NT2/D1 (cell line): Measurements from ENCODE around the gene PHAF1.

Experiments used
- DNase-seq: peaks from one replicate; pipeline ENCODE4 v3.0.0-alpha.2; 2011; ENCODE audit warnings: low read depth, low spot score
- H3K27me3 ChIP-seq: 2 replicates; pipeline ENCODE4 v1.6.0; 2011; ENCODE audit warnings: mild to moderate bottlenecking; ENCODE audit not compliant: insufficient read length, insufficient read depth
- H3K36me3 ChIP-seq: 2 replicates; pipeline ENCODE4 v1.6.1; 2011; ENCODE audit warnings: mild to moderate bottlenecking, low read length, mixed read lengths; ENCODE audit not compliant: insufficient read depth, insufficient read length
- H3K4me1 ChIP-seq: 2 replicates; pipeline ENCODE4 v1.5.1; 2011; ENCODE audit not compliant: insufficient read depth, insufficient read length
- H3K4me3 ChIP-seq: 2 replicates; pipeline ENCODE4 v1.5.1; 2011; ENCODE audit warnings: low read depth; ENCODE audit not compliant: insufficient read length
- H3K9ac ChIP-seq: 2 replicates; pipeline ENCODE4 v1.6.0; 2011; ENCODE audit warnings: low read depth; ENCODE audit not compliant: insufficient read length
- H3K9me3 ChIP-seq: 2 replicates; pipeline ENCODE4 v1.5.1; 2011; ENCODE audit warnings: mild to moderate bottlenecking, low read length; ENCODE audit not compliant: insufficient read depth
- SUZ12 ChIP-seq: IDR thresholded peaks from 2 replicates; pipeline ENCODE4 v1.6.1; 2011; ENCODE audit not compliant: insufficient read length, insufficient read depth; ENCODE audit errors: extremely low read depth
- YY1 ChIP-seq: IDR thresholded peaks from 2 replicates; pipeline ENCODE4 v1.6.1; 2011; ENCODE audit not compliant: insufficient read length, insufficient read depth
- ZNF274 ChIP-seq: IDR thresholded peaks from 2 replicates; pipeline ENCODE4 v1.6.1; 2011; ENCODE audit warnings: mild to moderate bottlenecking, low read depth, low read length

Gene PHAF1

DNA sequence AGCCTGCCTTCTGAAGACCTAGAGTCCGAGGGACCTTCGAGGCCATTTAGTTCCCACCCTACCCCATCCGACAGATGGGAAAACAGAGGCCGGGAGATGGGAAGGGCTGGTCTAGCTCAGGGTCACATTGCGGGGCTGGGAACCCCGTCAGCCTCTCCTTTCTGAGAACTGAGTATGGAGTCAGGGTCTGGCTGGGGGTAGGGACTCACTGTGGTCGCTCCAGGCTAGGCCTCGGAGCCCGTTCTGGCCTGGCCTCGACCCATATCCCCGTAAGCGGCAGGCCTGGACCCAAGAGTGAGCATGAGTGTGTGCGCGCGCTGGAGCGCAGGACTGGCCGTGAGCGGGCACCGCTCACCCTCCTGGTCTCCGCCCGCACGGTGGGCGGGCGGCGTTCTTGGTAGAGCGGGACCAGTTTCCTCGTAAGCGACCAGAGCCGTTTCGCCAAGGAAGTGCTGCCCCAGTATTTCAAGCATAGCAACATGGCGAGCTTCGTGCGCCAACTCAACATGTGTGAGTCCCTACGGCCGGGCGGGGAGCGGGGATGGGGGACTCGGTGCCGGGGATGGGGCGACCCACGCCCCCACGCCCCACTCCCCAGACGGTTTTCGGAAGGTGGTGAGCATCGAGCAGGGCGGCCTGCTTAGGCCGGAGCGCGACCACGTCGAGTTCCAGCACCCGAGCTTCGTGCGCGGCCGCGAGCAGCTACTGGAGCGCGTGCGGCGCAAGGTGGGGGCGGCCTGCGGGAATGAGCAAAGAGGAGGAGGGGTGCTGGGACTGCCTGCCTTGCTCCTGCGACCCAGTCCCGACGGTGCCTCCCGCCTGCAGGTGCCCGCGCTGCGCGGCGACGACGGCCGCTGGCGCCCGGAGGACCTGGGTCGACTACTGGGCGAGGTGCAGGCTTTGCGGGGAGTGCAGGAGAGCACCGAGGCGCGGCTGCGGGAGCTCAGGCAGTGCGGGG lies 55.7 kb downstream of the PHAF1 start:
- TF ChIP-seq SUZ12, result no peak
- TF ChIP-seq ZNF274, result no peak
- TF ChIP-seq YY1, result no peak
- Histone ChIP-seq H3K27me3 (peaks cover 90% of the 10 kb centered on the region), H3K36me3 (no peaks in the 10 kb centered on the region), H3K9ac (peak overlapping the region; percentile 39), H3K4me3 (peak overlapping the region; percentile 3), H3K9me3 (no peaks in the 10 kb centered on the region), H3K4me1 (peaks cover 14% of the 10 kb centered on the region)
- DNase-seq, result no peak

DNA sequence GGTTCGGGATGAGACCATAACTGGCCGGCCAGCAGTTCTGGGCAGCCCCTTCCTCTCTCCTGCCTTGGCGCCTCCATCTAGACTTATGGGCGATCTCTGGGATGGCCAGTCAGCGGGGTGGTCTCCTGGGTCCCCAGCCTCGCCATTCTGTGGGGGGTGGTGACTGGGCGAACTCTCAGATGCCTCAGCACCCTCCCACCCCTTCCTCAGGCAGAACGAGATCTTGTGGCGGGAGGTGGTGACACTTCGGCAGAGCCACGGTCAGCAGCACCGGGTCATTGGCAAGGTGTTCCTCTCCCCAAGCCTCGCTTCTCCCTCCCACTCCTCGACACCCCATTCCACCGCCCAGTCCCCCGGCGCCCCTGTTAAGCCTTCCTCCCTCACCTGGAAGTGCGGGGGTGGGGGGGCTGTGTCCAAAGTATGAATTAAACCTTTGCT lies 56.4 kb downstream of the PHAF1 start:
- Histone ChIP-seq H3K36me3 (no peaks in the 10 kb centered on the region), H3K4me3 (no peak overlapping the region), H3K9ac (no peak overlapping the region), H3K4me1 (peaks cover 14% of the 10 kb centered on the region), H3K27me3 (peaks cover 84% of the 10 kb centered on the region), H3K9me3 (no peaks in the 10 kb centered on the region)
- no peak for DNase-seq
- TF ChIP-seq YY1, result no peak

DNA sequence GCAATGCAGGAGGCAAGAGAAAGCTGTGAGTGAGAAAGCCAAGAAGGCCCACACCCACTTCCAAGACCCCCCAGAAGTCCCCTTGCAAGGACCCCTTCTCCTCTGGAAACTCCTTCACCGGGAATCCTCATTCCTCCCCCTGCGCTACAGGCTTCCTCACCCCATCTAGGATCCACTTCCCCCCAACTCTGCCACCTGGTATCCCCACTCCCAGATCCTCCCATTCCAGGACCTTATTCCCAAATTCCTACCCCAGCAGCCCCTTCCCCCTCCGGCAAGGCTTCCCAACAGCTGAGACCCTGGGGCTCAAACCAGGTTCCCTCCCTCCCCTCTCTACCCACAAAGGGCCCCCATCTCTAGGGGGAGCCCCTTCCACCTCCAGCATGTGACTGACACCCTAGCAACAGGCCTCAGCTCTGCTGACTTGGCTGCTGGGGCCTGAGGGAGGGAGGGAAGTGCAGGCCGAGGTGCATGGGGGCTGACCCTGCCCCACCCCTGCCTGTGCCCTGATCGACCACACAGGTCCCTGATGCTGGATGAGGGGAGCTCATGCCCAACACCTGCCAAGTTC lies 56.9 kb downstream of the PHAF1 start:
- TF ChIP-seq SUZ12 (no peak), ZNF274 (no peak), YY1 (no peak)
- H3K4me3 ChIP-seq, result no peak overlapping the region
- H3K27me3 ChIP-seq, result peaks cover 82% of the 10 kb centered on the region
- DNase-seq, result no peak
- no peaks in the 10 kb centered on the region for H3K36me3 ChIP-seq
- peaks cover 12% of the 10 kb centered on the region for H3K4me1 ChIP-seq
- H3K9me3 ChIP-seq, result no peaks in the 10 kb centered on the region
- no peak overlapping the region for H3K9ac ChIP-seq

DNA sequence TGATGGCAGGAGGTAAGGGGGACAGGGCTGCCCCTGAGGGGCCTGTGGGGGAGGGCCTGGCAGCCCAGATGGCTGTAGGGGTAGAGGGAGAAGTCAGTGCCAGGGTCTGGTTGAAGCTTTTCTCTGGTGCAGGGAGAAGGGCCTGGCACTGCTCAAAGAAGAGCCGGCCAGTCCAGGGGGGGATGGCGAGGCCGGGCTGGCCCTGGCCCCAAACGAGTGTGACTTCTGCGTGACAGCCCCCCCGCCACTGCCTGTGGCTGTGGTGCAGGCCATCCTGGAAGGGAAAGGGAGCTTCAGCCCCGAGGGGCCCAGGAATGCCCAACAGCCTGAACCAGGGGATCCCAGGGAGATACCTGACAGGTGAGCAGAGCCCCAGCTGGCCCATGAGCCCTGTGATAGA lies 57.8 kb downstream of the PHAF1 start:
- no peak for TF ChIP-seq ZNF274
- TF ChIP-seq SUZ12, result no peak
- TF ChIP-seq YY1, result no peak
- Histone ChIP-seq H3K27me3 (peaks cover 82% of the 10 kb centered on the region), H3K4me1 (peaks cover 12% of the 10 kb centered on the region)

DNA sequence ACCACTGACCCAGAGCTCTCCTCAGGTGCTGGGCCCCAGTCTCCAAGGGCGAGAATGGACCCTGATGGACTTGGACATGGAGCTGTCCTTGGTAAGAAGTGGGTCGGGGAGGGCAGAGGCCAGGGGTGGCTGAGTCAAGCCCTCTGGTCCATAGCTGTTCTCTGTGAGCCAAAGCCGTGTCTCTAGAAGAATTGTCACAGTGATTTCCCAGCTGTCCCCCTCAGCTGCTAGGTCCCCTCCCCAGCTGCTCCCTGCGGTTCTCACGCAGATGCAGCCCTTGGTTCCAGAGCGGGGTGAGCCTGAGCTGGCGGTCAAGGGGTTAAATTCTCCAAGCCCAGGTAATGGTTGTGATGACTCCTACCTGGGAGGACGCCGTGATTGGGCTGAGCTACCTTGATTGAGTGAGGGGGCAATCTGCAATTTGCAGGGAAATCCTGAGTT lies 59.3 kb downstream of the PHAF1 start:
- TF ChIP-seq SUZ12 (no peak), YY1 (no peak), ZNF274 (no peak)
- no peaks in the 10 kb centered on the region for H3K9me3 ChIP-seq
- peak overlapping the region; percentile 57 for H3K9ac ChIP-seq
- H3K4me1 ChIP-seq, result peaks cover 8% of the 10 kb centered on the region
- H3K27me3 ChIP-seq, result peaks cover 81% of the 10 kb centered on the region
- H3K4me3 ChIP-seq, result no peak overlapping the region
- no peaks in the 10 kb centered on the region for H3K36me3 ChIP-seq
- DNase-seq, result no peak

More for the DNA sequence above, 57.8 kb downstream of the PHAF1 start:
- H3K9ac ChIP-seq, result no peak overlapping the region
- no peak overlapping the region for H3K4me3 ChIP-seq
- no peaks in the 10 kb centered on the region for H3K9me3 ChIP-seq
- no peak for DNase-seq
- no peaks in the 10 kb centered on the region for H3K36me3 ChIP-seq

DNA sequence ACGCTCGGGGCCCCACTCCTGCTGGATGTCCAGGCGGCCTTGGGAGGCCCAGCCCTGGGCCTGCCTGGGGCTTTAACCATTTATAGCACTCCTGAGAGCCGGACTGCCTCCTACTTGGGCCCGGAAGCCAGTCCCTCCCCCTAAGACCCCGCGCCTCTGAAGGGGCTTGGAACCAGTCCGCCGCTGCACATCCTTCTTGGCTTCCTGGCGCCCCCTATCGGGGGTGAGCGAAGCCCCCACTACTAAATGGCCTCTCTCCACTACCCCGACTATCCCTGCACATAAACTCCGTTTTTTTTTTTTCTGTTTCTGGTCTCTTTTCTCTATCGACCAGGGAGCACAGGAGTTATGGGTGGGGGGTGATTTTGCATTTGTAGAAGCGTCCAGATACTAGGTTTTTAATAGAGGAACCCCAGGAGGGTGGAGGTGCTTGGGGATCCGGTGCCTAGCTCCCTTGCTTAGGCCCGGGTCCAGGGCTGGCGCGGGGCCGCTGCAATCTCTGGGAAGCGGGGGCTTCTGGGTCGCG lies 60.0 kb downstream of the PHAF1 start:
- Histone ChIP-seq H3K4me1 (peaks cover 11% of the 10 kb centered on the region), H3K9me3 (no peaks in the 10 kb centered on the region), H3K36me3 (no peaks in the 10 kb centered on the region), H3K4me3 (peak overlapping the region; percentile 75), H3K27me3 (peaks cover 81% of the 10 kb centered on the region), H3K9ac (peak overlapping the region; percentile 79)
- TF ChIP-seq ZNF274, result no peak
- DNase-seq, result no peak

DNA sequence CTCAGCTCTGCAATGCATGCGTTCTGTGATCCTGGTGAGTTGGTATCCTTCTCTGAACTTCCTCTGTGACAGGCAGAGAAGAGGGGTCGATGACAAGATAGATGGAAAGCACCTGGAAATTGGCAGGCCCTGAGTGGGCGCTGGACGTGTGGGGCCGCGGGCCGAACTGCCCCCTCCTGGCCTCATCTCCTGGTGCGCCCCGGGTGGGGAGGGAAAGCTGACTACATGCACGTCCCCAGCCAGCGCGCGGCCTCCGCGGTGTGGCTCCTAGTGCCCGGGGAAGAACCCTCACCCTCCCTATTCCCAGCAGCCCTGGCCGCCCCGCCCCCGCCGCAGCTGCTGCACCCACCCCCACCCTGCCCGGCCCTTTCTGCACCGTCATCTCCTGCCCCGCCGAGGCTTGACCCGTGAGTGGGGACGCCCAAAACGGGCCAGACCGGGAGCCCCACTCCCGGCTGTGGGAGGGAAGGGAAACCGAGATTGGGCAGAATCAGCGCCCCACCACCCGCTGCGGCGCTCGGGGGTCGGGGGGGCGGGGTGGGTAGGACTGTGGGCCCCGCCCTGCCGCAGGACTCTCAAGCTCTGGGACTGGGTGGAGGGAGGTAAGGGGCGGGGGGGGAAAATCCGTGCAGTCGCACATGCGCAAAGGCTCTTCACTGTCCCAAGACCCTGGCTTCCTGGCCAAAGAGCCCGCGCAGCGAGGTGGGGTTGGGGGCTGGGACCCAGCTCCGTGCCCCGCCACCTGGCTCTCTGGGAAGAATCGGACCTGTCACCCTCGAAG lies 60.6 kb downstream of the PHAF1 start, which contains the start of gene NOL3:
NOL3 (plus strand) TSS at position 371 of the 781 bp plus-strand sequence.
- peaks cover 3% of the 10 kb centered on the region for H3K36me3 ChIP-seq
- peak within 1 kb of the TSS; percentile 75 for H3K4me3 ChIP-seq
- TF ChIP-seq ZNF274, result no peak
- H3K4me1 ChIP-seq, result peaks cover 13% of the 10 kb centered on the region
- no peaks in the 10 kb centered on the region for H3K9me3 ChIP-seq
- no peak for DNase-seq
- peaks cover 81% of the 10 kb centered on the region for H3K27me3 ChIP-seq
- H3K9ac ChIP-seq, result peak within 1 kb of the TSS; percentile 79
